Heart left ventricle (tissue), 13 donors: ENCODE measurements around the gene RIN2.

Experiments
- POLR2A ChIP-seq, 2 donors: fragments of 450-650 bp; IDR thresholded peaks; one replicate each; pipeline ENCODE4 v1.6.1; 2017; ENCODE audit warnings: antibody characterized with exemption in 2 of 2, mild to moderate bottlenecking in 2 of 2, moderate library complexity in 2 of 2
- TF ChIP-seq, protein P1 (sequence below), 12 donors: fragments of 200-600 bp; sonication (generic) in 4 of 12; IDR thresholded peaks; one replicate each; pipeline versions ENCODE4 v1.5.0 to v1.8.0; 2018 to 2022; ENCODE audit warnings: antibody characterized with exemption in 12 of 12, mild to moderate bottlenecking in 5 of 12
- donor health status: ischemic (EF 13 %, LVEDD 7.1; RV severe dilation, severe dysfunction).
- donor health status: DM: no; HTN: yes; CAD: no.
- donor health status: DM: no; HTN: no; CAD: no.
- donor health status: ischemic (EF 25% LVEDD 6.9; RV normal size, moderate dysfunction).
- donor health status: ischemic (EF 25% LVEDD 5.7; RV mildly dilated, moderate dysfunction).
- donor health status: ischemic (EF 35%, LVEDD 5.7; RV mildly dilated, moderate dysfunction).
- donor health status: nonischemic (EF 11% LVEDD 7.7; RV severe dilation, severe dysfunction).
- donor health status: DM: yes; HTN: yes; CAD: no.
- donor health status: PGD.
- donor health status: ischemic (EF 29% LVEDD 5.4; RV normal size, mild dysfunction).
- donor health status: nonischemic (EF 23%, LVEDD 6.1; RV moderate dilation, normal function).

DNA sequence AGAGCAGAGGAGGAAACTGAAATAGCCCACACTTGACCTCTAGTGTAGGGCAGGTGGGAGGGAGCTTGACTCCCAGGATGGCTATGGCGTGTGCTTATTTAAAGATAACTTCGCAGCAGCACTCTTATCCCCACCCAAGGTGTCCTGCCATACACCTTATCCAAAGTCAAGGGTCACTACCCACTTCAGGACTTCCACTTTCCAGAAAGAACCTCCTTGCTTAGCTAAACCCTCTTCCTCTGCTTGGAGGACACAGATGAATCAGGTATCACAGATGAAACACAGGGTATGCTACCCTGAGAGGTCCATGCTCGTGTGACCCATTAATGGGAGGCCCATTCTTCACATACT is 2.3 kb downstream of the RIN2 start:
- TF ChIP-seq POLR2A (IDR thresholded peaks at IDR 0.05) = no peak
- TF ChIP-seq, protein P1, sequence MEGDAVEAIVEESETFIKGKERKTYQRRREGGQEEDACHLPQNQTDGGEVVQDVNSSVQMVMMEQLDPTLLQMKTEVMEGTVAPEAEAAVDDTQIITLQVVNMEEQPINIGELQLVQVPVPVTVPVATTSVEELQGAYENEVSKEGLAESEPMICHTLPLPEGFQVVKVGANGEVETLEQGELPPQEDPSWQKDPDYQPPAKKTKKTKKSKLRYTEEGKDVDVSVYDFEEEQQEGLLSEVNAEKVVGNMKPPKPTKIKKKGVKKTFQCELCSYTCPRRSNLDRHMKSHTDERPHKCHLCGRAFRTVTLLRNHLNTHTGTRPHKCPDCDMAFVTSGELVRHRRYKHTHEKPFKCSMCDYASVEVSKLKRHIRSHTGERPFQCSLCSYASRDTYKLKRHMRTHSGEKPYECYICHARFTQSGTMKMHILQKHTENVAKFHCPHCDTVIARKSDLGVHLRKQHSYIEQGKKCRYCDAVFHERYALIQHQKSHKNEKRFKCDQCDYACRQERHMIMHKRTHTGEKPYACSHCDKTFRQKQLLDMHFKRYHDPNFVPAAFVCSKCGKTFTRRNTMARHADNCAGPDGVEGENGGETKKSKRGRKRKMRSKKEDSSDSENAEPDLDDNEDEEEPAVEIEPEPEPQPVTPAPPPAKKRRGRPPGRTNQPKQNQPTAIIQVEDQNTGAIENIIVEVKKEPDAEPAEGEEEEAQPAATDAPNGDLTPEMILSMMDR (IDR thresholded peaks at IDR 0.05) = no peak
